Thymus (tissue), 11 donors: ENCODE data around the gene A2M. TPM values are rescaled to one million over a fixed set of nuclear protein-coding genes. Genes with fewer than 3 reads are reported as not detected.

ENCODE experiments used
- DNase-seq, 9 donors: peaks; one replicate each; pipeline ENCODE4 v3.0.0-alpha.2; 2013; ENCODE audit warnings: low spot score in 9 of 9, low read depth in 6 of 9, missing footprints in 1 of 9
- H3K27ac ChIP-seq, 2 donors: one replicate each; pipeline ENCODE4 v1.5.1; 2013; ENCODE audit warnings: control low read depth in 1 of 2, low read depth in 1 of 2, low read length in 1 of 2, mild to moderate bottlenecking in 1 of 2, moderate library complexity in 1 of 2
- H3K27me3 ChIP-seq, 2 donors: one replicate each; pipeline ENCODE4 v1.5.1; 2013; ENCODE audit warnings: low read length in 1 of 2; ENCODE audit not compliant: control insufficient read depth in 2 of 2, insufficient read depth in 1 of 2
- H3K36me3 ChIP-seq, 2 donors: one replicate each; pipeline ENCODE4 v1.5.1; 2013; ENCODE audit warnings: low read length in 1 of 2, mild to moderate bottlenecking in 1 of 2, moderate library complexity in 1 of 2; ENCODE audit not compliant: control insufficient read depth in 2 of 2, insufficient read depth in 2 of 2
- H3K4me1 ChIP-seq, 2 donors: one replicate each; pipeline ENCODE4 v1.5.1; 2013; ENCODE audit warnings: low read length in 2 of 2; ENCODE audit not compliant: control insufficient read depth in 2 of 2, insufficient read depth in 2 of 2
- H3K4me3 ChIP-seq, 2 donors: one replicate each; pipeline ENCODE4 v1.5.1; 2013; ENCODE audit warnings: low read length in 2 of 2, control low read depth in 1 of 2, mild to moderate bottlenecking in 1 of 2
- H3K9me3 ChIP-seq, 2 donors: one replicate each; pipeline ENCODE4 v1.5.1; 2013; ENCODE audit warnings: low read length in 1 of 2, mild to moderate bottlenecking in 1 of 2; ENCODE audit not compliant: control insufficient read depth in 2 of 2, insufficient read depth in 1 of 2
- WGBS: extraction: QIAGEN DNeasy Blood & Tissue Kit; methylation state at CpG from one replicate; pipeline ENCODE4 v1.1.7; 2013; 5-methylcytosine and 5-hydroxymethylcytosine counted together
- polyA plus RNA-seq: library from polyadenylated mRNA; stranded (reverse); fragments of 200-250 nt; gene quantifications from one replicate; pipeline ENCODE4 v1.2.3, GENCODE V29; 2013
- total RNA-seq: library from RNA; stranded (reverse); fragments of 120-200 nt; gene quantifications from one replicate; pipeline ENCODE4 v1.2.4, GENCODE V29; 2013
- donor health status: healthy.

A2M gene
- total and polyA plus RNA-seq, 2 donors = 47.6 to 57.7 TPM

GRCh38 chr12:9081667-9082427, 33.9 kb downstream of the A2M start:
- no peaks in the 10 kb centered on the region for H3K4me1 ChIP-seq
- H3K27me3 ChIP-seq = no peaks in the 10 kb centered on the region
- no peak overlapping the region for H3K4me3 ChIP-seq
- WGBS = 94% methylated on average over 3 of the region's 3 CpGs
- no peaks in the 10 kb centered on the region for H3K9me3 ChIP-seq
- DNase-seq = no peak
- no peaks in the 10 kb centered on the region for H3K36me3 ChIP-seq
- no peak overlapping the region for H3K27ac ChIP-seq

GRCh38 chr12:9079883-9080675, 35.6 kb downstream of the A2M start:
- Histone ChIP-seq H3K4me3 (no peak overlapping the region), H3K27me3 (no peaks in the 10 kb centered on the region), H3K36me3 (no peaks in the 10 kb centered on the region), H3K27ac (no peak overlapping the region), H3K9me3 (no peaks in the 10 kb centered on the region), H3K4me1 (no peaks in the 10 kb centered on the region)
- DNase-seq = no peak
- 97% methylated on average over 5 of the region's 5 CpGs for WGBS

GRCh38 chr12:9079082-9079481, 36.6 kb downstream of the A2M start:
- Histone ChIP-seq H3K36me3 (no peaks in the 10 kb centered on the region), H3K9me3 (no peaks in the 10 kb centered on the region)
- 96% methylated on average over 3 of the region's 3 CpGs for WGBS

GRCh38 chr12:9077152-9078031, 38.3 kb downstream of the A2M start:
- no peak overlapping the region for H3K27ac ChIP-seq

More at GRCh38 chr12:9079082-9079481, 36.6 kb downstream of the A2M start:
- no peak for DNase-seq
- H3K27me3 ChIP-seq = no peaks in the 10 kb centered on the region
- no peak overlapping the region for H3K4me3 ChIP-seq
- no peak overlapping the region for H3K27ac ChIP-seq
- no peaks in the 10 kb centered on the region for H3K4me1 ChIP-seq

GRCh38 chr12:9076733-9077132, 39.0 kb downstream of the A2M start:
- no peaks in the 10 kb centered on the region for H3K27me3 ChIP-seq
- DNase-seq = no peak
- H3K4me3 ChIP-seq = no peak overlapping the region
- WGBS = 85% methylated on average over 4 of the region's 4 CpGs
- no peaks in the 10 kb centered on the region for H3K9me3 ChIP-seq
- H3K27ac ChIP-seq = no peak overlapping the region
- no peaks in the 10 kb centered on the region for H3K4me1 ChIP-seq
- no peaks in the 10 kb centered on the region for H3K36me3 ChIP-seq

More at GRCh38 chr12:9077152-9078031, 38.3 kb downstream of the A2M start:
- no peak for DNase-seq
- H3K4me1 ChIP-seq = no peaks in the 10 kb centered on the region
- no peak overlapping the region for H3K4me3 ChIP-seq
- no peaks in the 10 kb centered on the region for H3K9me3 ChIP-seq
- H3K27me3 ChIP-seq = no peaks in the 10 kb centered on the region
- 93% methylated on average over 5 of the region's 5 CpGs for WGBS
- no peaks in the 10 kb centered on the region for H3K36me3 ChIP-seq

- Histone ChIP-seq H3K27ac (no peak overlapping the region), H3K4me3 (no peak overlapping the region), H3K9me3 (no peaks in the 10 kb centered on the region), H3K27me3 (no peaks in the 10 kb centered on the region), H3K4me1 (no peaks in the 10 kb centered on the region), H3K36me3 (no peaks in the 10 kb centered on the region)
- WGBS = 96% methylated on average over 1 of the region's 1 CpG
- no peak for DNase-seq
Measured at GRCh38 chr12:9075138-9075535, 40.6 kb downstream of the A2M start.

GRCh38 chr12:9074484-9075137, 41.1 kb downstream of the A2M start:
- H3K9me3 ChIP-seq = no peaks in the 10 kb centered on the region
- no peak overlapping the region for H3K4me3 ChIP-seq
- no peaks in the 10 kb centered on the region for H3K27me3 ChIP-seq
- DNase-seq = no peak
- no peak overlapping the region for H3K27ac ChIP-seq
- no peaks in the 10 kb centered on the region for H3K36me3 ChIP-seq
- WGBS = 97% methylated on average over 10 of the region's 10 CpGs
- H3K4me1 ChIP-seq = no peaks in the 10 kb centered on the region

- Histone ChIP-seq H3K9me3 (no peaks in the 10 kb centered on the region), H3K27ac (no peak overlapping the region), H3K36me3 (no peaks in the 10 kb centered on the region), H3K4me3 (no peak overlapping the region), H3K27me3 (no peaks in the 10 kb centered on the region), H3K4me1 (no peaks in the 10 kb centered on the region)
- no peak for DNase-seq
Measured at GRCh38 chr12:9073076-9073475, 42.6 kb downstream of the A2M start.
